A673 (cell line): ENCODE data around the gene ZNF514. TPM values are rescaled to one million over a fixed set of nuclear protein-coding genes. Genes with fewer than 3 reads are reported as not detected.

Experiments
- BruUV-seq: library from RNA; stranded (reverse); fragments of 400-500 nt; replicated peaks from 2 replicates; lab custom pipeline; 2021; lab: Mats Ljungman, UMichigan
- CTCF ChIA-PET: fragments of 300-600 bp; sonication (Branson Sonifier 250); formaldehyde crosslinking; loops from one replicate; lab custom pipeline; 2022; ENCODE audit warnings: antibody characterized with exemption; lab: Charles Lee
- POLR2A ChIA-PET: fragments of 300-600 bp; sonication (Branson Sonifier 250); formaldehyde crosslinking; loops from one replicate; lab custom pipeline; 2022; ENCODE audit warnings: antibody characterized with exemption; ENCODE audit not compliant: low non-redundant PET; lab: Charles Lee
- DNase-seq: peaks from one replicate; pipeline ENCODE4 v3.0.0-alpha.2; 2015; ENCODE audit warnings: low spot score
- H3K27ac ChIP-seq: fragments of 200-600 bp; sonication (generic); 2 replicates; pipeline ENCODE4 v1.5.1; 2016; ENCODE audit warnings: mixed run types, low read depth, mild to moderate bottlenecking, mixed read lengths, antibody characterized with exemption, low read length; ENCODE audit not compliant: poor library complexity, severe bottlenecking
- H3K27me3 ChIP-seq: fragments of 200-600 bp; sonication (generic); replicated peaks from 2 replicates; pipeline ENCODE4 v1.6.1; 2017; ENCODE audit warnings: mixed run types, low read depth, mild to moderate bottlenecking, mixed read lengths, antibody characterized with exemption, low read length; ENCODE audit not compliant: insufficient read depth, poor library complexity
- H3K36me3 ChIP-seq: fragments of 200-600 bp; sonication (generic); 2 replicates; pipeline ENCODE4 v1.6.1; 2016; ENCODE audit warnings: mixed run types, mild to moderate bottlenecking, mixed read lengths, antibody characterized with exemption, low read length; ENCODE audit not compliant: insufficient read depth, poor library complexity, severe bottlenecking
- H3K4me1 ChIP-seq: fragments of 200-600 bp; sonication (generic); 2 replicates; pipeline ENCODE4 v1.6.1; 2017; ENCODE audit warnings: mixed run types, mild to moderate bottlenecking, mixed read lengths, antibody characterized with exemption, low read length; ENCODE audit not compliant: insufficient read depth, poor library complexity, severe bottlenecking
- H3K4me3 ChIP-seq: fragments of 200-600 bp; sonication (generic); 2 replicates; pipeline ENCODE4 v1.5.1; 2016; ENCODE audit warnings: low read depth, mixed run types, mild to moderate bottlenecking, mixed read lengths, low read length; ENCODE audit not compliant: poor library complexity, severe bottlenecking
- H3K9me3 ChIP-seq: fragments of 200-600 bp; sonication (generic); 2 replicates; pipeline ENCODE4 v1.6.1; 2016; ENCODE audit warnings: mixed run types, low read depth, mild to moderate bottlenecking, mixed read lengths, antibody characterized with exemption, low read length; ENCODE audit not compliant: poor library complexity, severe bottlenecking
- EZH2 ChIP-seq: fragments of 200-600 bp; sonication (generic); IDR thresholded peaks from 2 replicates; pipeline ENCODE4 v1.6.1; 2017; ENCODE audit warnings: borderline replicate concordance, low read depth, mild to moderate bottlenecking, mixed read lengths, antibody characterized with exemption, low read length; ENCODE audit not compliant: poor library complexity, severe bottlenecking
- intact Hi-C: fragments of 100-400 bp; cut with micrococcal nuclease; formaldehyde crosslinking; loops from one replicate; pipeline ENCODE4 v1.10.0; 2022; ENCODE audit not compliant: unreplicated experiment
- total RNA-seq: library from RNA; stranded (reverse); gene quantifications from 2 replicates; pipeline ENCODE4 v1.2.3, GENCODE V29; 2021
- TF ChIP-seq, protein P1 (sequence below): fragments of 300-800, 200-600 bp; sonication (generic); conservative IDR thresholded peaks from 2 replicates; pipeline ENCODE4 v1.5.1; 2017; ENCODE audit warnings: low read depth, mild to moderate bottlenecking, antibody characterized with exemption, low read length, moderate library complexity, mixed read lengths

Gene ZNF514
- total RNA-seq, 1 experiment from 2014 or later, result 14.4 TPM

DNA sequence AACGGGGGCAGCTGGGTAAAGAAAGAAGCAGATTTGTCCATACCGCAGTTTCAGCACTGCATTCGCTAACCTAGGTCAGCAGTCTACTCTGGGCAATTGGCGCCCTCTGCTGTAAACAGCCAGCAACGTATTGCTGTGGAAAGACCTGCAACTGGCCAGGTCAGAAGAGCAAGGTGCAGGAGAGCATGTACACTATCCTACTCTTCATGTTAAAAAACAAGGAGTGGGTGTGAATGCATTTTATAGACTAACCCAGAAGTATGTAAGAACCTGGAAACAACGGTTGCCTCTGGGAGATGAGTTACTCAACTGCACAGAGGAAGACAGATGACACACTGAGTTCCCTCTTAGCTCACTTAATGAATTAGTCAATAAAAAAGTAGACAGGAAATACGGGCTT, 44.2 kb downstream of the ZNF514 start:
- Histone ChIP-seq H3K36me3 (peaks cover 63% of the 10 kb centered on the region), H3K4me1 (no peaks in the 10 kb centered on the region), H3K27ac (no peak overlapping the region), H3K4me3 (no peak overlapping the region), H3K9me3 (no peaks in the 10 kb centered on the region), H3K27me3 (no peaks in the 10 kb centered on the region)
- ChIA-PET CTCF (interaction anchor here (0.5 to 1.3 kb wide), 4 partner anchors 44 to 242 kb away, joined by 3 to 7 read pairs (median 3); no protein-coding TSS in a partner anchor), POLR2A (no interaction called here)
- BruUV-seq, result no TSS peak
- no peak for TF ChIP-seq EZH2
- TF ChIP-seq, protein P1, sequence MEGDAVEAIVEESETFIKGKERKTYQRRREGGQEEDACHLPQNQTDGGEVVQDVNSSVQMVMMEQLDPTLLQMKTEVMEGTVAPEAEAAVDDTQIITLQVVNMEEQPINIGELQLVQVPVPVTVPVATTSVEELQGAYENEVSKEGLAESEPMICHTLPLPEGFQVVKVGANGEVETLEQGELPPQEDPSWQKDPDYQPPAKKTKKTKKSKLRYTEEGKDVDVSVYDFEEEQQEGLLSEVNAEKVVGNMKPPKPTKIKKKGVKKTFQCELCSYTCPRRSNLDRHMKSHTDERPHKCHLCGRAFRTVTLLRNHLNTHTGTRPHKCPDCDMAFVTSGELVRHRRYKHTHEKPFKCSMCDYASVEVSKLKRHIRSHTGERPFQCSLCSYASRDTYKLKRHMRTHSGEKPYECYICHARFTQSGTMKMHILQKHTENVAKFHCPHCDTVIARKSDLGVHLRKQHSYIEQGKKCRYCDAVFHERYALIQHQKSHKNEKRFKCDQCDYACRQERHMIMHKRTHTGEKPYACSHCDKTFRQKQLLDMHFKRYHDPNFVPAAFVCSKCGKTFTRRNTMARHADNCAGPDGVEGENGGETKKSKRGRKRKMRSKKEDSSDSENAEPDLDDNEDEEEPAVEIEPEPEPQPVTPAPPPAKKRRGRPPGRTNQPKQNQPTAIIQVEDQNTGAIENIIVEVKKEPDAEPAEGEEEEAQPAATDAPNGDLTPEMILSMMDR, result peak; percentile 88
- intact Hi-C loops, result loop anchor here (1.0 to 10.0 kb wide), 4 partner anchors 52 to 243 kb away; partner anchors contain the start of genes MAL, TEKT4 and ZNF2
- peak; percentile 62 for DNase-seq

DNA sequence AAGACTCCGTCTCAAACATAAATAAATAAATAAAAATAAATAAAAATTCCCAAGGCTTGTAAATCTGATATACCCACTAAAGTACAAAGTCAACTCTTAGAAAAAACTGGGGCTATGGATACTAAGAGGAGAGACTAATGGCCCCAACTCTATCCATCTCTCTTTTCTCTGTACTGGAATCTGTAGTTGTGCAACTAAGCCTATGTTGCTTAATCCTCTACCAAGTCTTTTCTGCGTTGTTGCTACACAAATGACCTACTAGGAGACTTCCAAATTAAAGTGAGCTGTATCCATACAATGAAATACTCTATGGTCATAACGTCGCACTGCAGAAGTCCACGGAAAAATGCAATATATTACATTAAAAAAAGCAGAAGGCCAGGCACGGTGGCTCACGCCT, 46.2 kb downstream of the ZNF514 start:
- DNase-seq, result no peak
- no peak overlapping the region for H3K4me3 ChIP-seq
- TF ChIP-seq EZH2, result no peak
- TF ChIP-seq, protein P1, result no peak
- ChIA-PET POLR2A (no interaction called here), CTCF (no interaction called here)
- no peaks in the 10 kb centered on the region for H3K27me3 ChIP-seq
- H3K4me1 ChIP-seq, result no peaks in the 10 kb centered on the region
- intact Hi-C loops, result loop anchor here (10.0 kb wide), 1 partner anchor 89 kb away; the partner anchor contains the start of gene MAL
- no peak overlapping the region for H3K27ac ChIP-seq
- no peaks in the 10 kb centered on the region for H3K9me3 ChIP-seq
- H3K36me3 ChIP-seq, result peaks cover 82% of the 10 kb centered on the region
- no TSS peak for BruUV-seq

DNA sequence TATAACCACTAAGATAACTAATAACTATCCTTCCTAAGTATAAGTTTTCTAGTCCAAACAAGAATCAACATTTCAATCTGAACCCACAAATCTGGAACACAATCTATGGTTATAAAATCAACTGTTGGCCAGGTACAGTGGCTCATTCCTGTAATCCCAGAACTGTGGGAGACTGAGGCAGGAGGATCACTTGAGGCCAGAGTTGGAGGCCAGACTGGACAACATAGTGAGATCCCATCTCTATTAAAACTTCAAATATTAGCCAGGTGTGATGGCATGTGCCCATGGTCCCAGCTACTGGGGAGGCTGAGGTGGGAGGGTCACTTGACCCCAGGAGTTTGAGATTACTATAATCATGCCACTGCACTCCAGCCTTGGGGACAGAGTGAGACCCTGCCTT, 49.3 kb downstream of the ZNF514 start:
- TF ChIP-seq EZH2, result no peak
- TF ChIP-seq, protein P1, result no peak
- Histone ChIP-seq H3K27ac (no peak overlapping the region), H3K4me1 (no peaks in the 10 kb centered on the region), H3K36me3 (peaks cover 96% of the 10 kb centered on the region), H3K4me3 (no peak overlapping the region), H3K27me3 (no peaks in the 10 kb centered on the region), H3K9me3 (no peaks in the 10 kb centered on the region)
- POLR2A ChIA-PET, result no interaction called here
- intact Hi-C loops, result loop anchor here (10.0 kb wide), 1 partner anchor 86 kb away; the partner anchor contains the start of gene MAL
- no peak for DNase-seq
- BruUV-seq, result no TSS peak
- CTCF ChIA-PET, result no interaction called here
